Endometrial microvascular endothelial cells (primary cell): ENCODE measurements around the gene OSBPL10. TPM values are rescaled to one million over a fixed set of nuclear protein-coding genes. Genes with fewer than 3 reads are reported as not detected.

Experiments
- in situ Hi-C: cut with HindIII; loops from 2 replicates; pipeline ENCODE4 v1.10.0; 2017; ENCODE audit warnings: low sequenced_read_pairs, low pct_unique_long_range_greater_than_20kb; ENCODE audit errors: inconsistent ontology term
- total RNA-seq: library from RNA; depleted of rRNA; stranded (reverse); fragments of >200 nt; gene quantifications from one replicate; pipeline ENCODE4 v1.2.3, GENCODE V29; 2015; ENCODE audit errors: inconsistent ontology term

Gene OSBPL10
- total RNA-seq, 1 donor from 2014 or later: 23.3 TPM

- in situ Hi-C loops: no loop called here
Observed at GRCh38 chr3:31908391-31909097, 72.5 kb downstream of the OSBPL10 start.

- in situ Hi-C loops: no loop called here
Observed at GRCh38 chr3:31906182-31906581, 74.9 kb downstream of the OSBPL10 start.

- in situ Hi-C loops: no loop called here
Observed at GRCh38 chr3:31903686-31904431, 77.2 kb downstream of the OSBPL10 start.

- in situ Hi-C loops: no loop called here
Observed at GRCh38 chr3:31900583-31900982, 80.5 kb downstream of the OSBPL10 start.

- in situ Hi-C loops: no loop called here
Observed at GRCh38 chr3:31896648-31897433, 84.2 kb downstream of the OSBPL10 start.

GRCh38 chr3:31896026-31896425 lies 85.0 kb downstream of the OSBPL10 start:
- in situ Hi-C loops: no loop called here

GRCh38 chr3:31895471-31895870 lies 85.6 kb downstream of the OSBPL10 start:
- in situ Hi-C loops: no loop called here

GRCh38 chr3:31892916-31893573 lies 88.0 kb downstream of the OSBPL10 start:
- in situ Hi-C loops: no loop called here

GRCh38 chr3:31892500-31892899 lies 88.6 kb downstream of the OSBPL10 start:
- in situ Hi-C loops: no loop called here

- in situ Hi-C loops: no loop called here
Observed at GRCh38 chr3:31891876-31892455, 89.1 kb downstream of the OSBPL10 start.

- in situ Hi-C loops: no loop called here
Observed at GRCh38 chr3:31890742-31891469, 90.2 kb downstream of the OSBPL10 start.

GRCh38 chr3:31890007-31890406 lies 91.1 kb downstream of the OSBPL10 start:
- in situ Hi-C loops: no loop called here

- in situ Hi-C loops: no loop called here
Observed at GRCh38 chr3:31885235-31885634, 95.8 kb downstream of the OSBPL10 start.

GRCh38 chr3:31884251-31884650 lies 96.8 kb downstream of the OSBPL10 start:
- in situ Hi-C loops: no loop called here

GRCh38 chr3:31882895-31883294 lies 98.2 kb downstream of the OSBPL10 start:
- in situ Hi-C loops: no loop called here

GRCh38 chr3:31882431-31882830 lies 98.6 kb downstream of the OSBPL10 start:
- in situ Hi-C loops: no loop called here

GRCh38 chr3:31880482-31881078 lies 100.5 kb downstream of the OSBPL10 start:
- in situ Hi-C loops: no loop called here

GRCh38 chr3:31880020-31880419 lies 101.0 kb downstream of the OSBPL10 start:
- in situ Hi-C loops: no loop called here
